ENCODE results near the gene DNAI4.

DNA sequence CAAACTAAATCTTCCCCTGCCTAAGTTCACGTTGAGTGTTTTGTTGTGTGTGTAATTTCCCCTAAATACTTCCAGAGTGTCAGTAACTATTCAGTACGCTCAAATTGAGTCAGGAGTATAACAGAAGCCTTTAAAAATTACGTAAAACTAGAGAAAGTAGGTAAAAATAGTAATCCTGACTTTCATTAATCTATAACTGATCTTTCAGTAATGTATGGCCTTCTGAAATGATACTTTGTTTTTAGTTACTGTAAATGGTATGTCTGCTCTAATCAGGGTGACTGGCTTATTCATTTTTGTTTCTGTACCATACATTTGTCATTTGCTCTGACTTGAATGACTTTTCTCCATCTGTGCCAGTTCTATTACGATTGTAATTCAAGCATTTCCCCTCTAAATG, 29.6 kb upstream of the DNAI4 start:
- TF ChIP-seq POLR2A (IDR thresholded peaks at IDR 0.05) (no peak), POLR2AphosphoS5 (IDR thresholded peaks at IDR 0.05) (no peak)
